GM21515 (cell line): ENCODE data around the gene CHAF1A.

ENCODE experiments used
- ATAC-seq: cut with Tn5 transposase; IDR thresholded peaks from one replicate; pipeline ENCODE4 v1.9.1; 2021; ENCODE audit not compliant: unreplicated experiment

The CHAF1A gene

GRCh38 chr19:4453232-4454179 lies 51.1 kb downstream of the CHAF1A start:
- ATAC-seq, result no peak

GRCh38 chr19:4454747-4455718 lies 52.6 kb downstream of the CHAF1A start:
- no peak for ATAC-seq

GRCh38 chr19:4455719-4456475 lies 53.5 kb downstream of the CHAF1A start:
- no peak for ATAC-seq

GRCh38 chr19:4456476-4456842 lies 54.0 kb downstream of the CHAF1A start:
- no peak for ATAC-seq

GRCh38 chr19:4456843-4457653 lies 54.6 kb downstream of the CHAF1A start:
- ATAC-seq, result peak; percentile 21

GRCh38 chr19:4457654-4458395 lies 55.4 kb downstream of the CHAF1A start, which contains the start of gene UBXN6:
Gene UBXN6, minus strand, starts transcription at chr19:4457794. Its CDS starts 97 bp downstream, at chr19:4457697.
- ATAC-seq, result peak; percentile 78

GRCh38 chr19:4464815-4465581 lies 62.6 kb downstream of the CHAF1A start:
- ATAC-seq, result no peak

GRCh38 chr19:4467835-4468234 lies 65.4 kb downstream of the CHAF1A start:
- ATAC-seq, result no peak

GRCh38 chr19:4471403-4472173 lies 69.1 kb downstream of the CHAF1A start:
- ATAC-seq, result peak; percentile 77

- ATAC-seq, result no peak
Observed at GRCh38 chr19:4472174-4472974, 69.9 kb downstream of the CHAF1A start, which contains the start of gene HDGFL2. Gene HDGFL2, plus strand, starts transcription at chr19:4472297. Its CDS starts 54 bp downstream, at chr19:4472351.

- ATAC-seq, result no peak
Observed at GRCh38 chr19:4473011-4473762, 70.7 kb downstream of the CHAF1A start.

- ATAC-seq, result no peak
Observed at GRCh38 chr19:4473763-4474513, 71.5 kb downstream of the CHAF1A start.

GRCh38 chr19:4474514-4475022 lies 72.1 kb downstream of the CHAF1A start:
- ATAC-seq, result no peak

GRCh38 chr19:4477034-4477801 lies 74.8 kb downstream of the CHAF1A start:
- no peak for ATAC-seq
